SK-MEL-5 (cell line): ENCODE data around the gene CHD9. TPM values are rescaled to one million over a fixed set of nuclear protein-coding genes. Genes with fewer than 3 reads are reported as not detected.
A peak's percentile ranks its signal among the peaks of the same experiment; 100 is the strongest.
"Not testable (repeated sequence)": the region's sequence is repeated elsewhere in the genome, so short reads cannot be mapped to it uniquely, and the experiment has no call there.

ENCODE experiments used
- DNase-seq: peaks from one replicate; pipeline ENCODE4 v3.0.0-alpha.2; 2016; ENCODE audit warnings: low read depth, low spot score
- in situ Hi-C: cut with HindIII; loops from 2 replicates; pipeline ENCODE4 v1.10.0; 2016; ENCODE audit warnings: low sequenced_read_pairs, high pct_unique_total_duplicates, low pct_unique_long_range_greater_than_20kb
- total RNA-seq: library from RNA; depleted of rRNA; stranded (reverse); fragments of >200 nt; shearing (Covaris generic); gene quantifications from 2 replicates; pipeline ENCODE4 v1.2.3, GENCODE V29; 2014

CHD9 gene
- total RNA-seq, 1 experiment from 2014 or later: 20.3 TPM

- in situ Hi-C loops: no loop called here
- DNase-seq: no peak
These were observed 207.9 kb downstream of the CHD9 start for GRCh38 chr16:53262645-53263044.

- no peak for DNase-seq
- in situ Hi-C loops: no loop called here
These were observed 211.4 kb downstream of the CHD9 start for GRCh38 chr16:53266156-53266555.

DNA sequence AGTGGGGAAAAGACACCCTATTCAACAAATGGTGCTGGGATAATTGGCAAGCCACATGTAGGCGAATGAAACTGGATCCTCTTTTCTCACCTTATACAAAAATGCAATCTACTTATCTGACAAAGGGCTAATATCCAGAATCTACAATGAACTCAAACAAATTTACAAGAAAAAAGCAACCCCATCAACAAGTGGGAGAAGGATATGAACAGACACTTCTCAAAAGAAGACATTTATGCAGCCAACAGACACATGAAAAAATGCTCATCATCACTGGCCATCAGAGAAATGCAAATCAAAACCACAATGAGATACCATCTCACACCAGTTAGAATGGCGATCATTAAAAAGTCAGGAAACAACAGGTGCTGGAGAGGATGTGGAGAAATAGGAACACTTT is 223.7 kb downstream of the CHD9 start:
- DNase-seq, in situ Hi-C loops: not testable (repeated sequence)

DNA sequence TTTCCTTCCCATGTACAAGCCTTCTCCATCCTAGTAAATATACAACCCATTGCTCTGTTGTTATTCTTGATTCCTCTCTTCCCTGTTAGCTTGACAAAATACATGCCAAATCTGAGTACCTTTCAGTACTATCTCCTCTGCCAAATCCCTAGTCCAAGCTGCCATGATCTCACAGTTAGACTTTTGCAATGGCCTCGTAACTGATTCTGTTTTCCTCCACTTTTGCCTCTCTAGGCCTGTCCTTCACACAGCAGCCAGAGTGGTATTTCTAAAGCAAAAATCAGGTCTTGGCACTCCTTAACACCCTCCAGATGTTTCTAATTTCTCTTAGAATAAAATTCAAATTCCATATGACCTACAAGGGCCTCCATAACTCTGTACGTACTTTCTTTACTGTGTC is 226.5 kb downstream of the CHD9 start:
- no peak for DNase-seq
- in situ Hi-C loops: no loop called here

- in situ Hi-C loops: no loop called here
- DNase-seq: no peak
These were observed 227.1 kb downstream of the CHD9 start for GRCh38 chr16:53281859-53282258.

DNA sequence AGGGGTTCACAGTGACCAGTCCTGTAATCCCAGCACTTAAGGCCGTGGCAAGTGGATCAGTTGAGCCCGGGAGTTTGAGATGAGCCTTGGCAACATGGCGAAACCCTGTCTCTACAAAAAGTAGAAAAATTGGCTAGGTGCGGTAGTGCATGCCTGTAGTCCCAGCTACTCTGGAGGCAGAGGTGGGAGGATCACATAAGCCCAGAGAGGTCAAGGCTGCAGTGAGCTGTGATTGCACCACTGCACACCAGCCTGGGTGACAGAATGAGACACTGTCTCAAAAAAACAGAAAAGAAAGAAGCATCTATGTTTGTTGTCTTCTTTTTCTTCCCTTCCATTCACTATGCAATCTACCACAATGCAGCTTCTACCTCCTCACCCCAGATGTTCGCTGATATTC is 227.5 kb downstream of the CHD9 start:
- in situ Hi-C loops: no loop called here
- no peak for DNase-seq

DNA sequence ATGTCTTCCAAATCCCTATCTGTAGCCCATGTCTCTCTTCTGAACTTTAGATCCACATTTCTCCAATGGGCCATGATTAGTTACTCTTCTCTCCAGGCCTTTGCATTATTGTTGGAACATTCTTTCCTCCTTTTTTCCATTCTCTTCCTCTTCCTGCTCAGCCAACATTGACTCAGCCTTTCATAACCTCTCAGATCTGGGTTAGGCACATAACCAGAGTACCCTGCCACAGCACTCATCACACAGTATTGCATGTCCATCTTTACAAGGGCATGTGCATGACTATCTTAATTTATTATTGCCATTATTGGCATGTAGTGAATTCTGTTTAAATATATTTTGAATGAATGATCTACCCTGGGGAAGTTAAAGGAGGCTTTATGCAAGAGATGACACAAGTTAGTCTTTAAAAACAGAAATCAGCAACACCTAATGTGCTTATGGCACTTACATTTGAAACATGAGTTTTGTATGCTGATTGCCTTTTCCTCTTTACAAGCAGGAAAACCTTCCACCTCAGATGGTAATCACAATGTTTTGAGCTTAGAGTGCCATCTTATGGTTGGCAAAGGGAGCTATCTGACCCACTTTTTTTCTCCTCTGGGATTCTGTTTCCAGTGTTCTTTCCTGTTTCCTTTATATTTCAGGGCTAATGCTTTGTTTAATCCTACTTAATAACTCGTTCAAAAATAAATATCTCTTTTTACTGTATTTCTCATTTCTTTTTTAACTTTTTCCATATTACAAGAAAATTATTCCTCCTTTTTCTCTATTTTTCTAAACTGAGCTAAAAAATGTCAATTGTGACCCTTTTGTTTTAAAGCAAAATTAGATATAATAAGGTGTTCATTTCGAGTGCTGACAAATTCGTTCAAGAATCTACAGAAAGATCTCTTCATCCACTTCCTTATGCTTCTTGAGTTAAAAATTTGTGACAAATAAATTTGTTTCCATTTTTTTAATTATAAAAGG is 228.5 kb downstream of the CHD9 start:
- in situ Hi-C loops: no loop called here
- DNase-seq: peak; percentile 59

GRCh38 chr16:53285236-53285635 is 230.4 kb downstream of the CHD9 start:
- in situ Hi-C loops: no loop called here
- no peak for DNase-seq

DNA sequence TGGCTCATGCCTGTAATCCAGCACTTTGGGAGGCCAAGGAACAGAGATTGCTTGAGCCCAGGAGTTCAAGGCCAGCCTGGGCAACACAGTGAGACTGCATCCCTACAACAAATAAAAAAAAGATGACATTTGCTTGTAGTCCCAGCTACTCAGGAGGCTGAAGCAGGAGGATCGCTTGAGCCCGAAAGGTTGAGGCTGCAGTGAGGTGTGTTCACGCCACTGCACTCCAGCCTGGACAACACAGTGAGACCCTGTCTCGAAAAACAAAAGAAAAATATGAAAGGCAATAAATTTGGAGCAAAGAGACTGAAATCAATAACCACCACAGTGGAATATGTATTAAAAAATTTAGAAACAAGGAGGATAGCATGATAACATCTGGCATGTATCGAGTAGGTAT is 235.7 kb downstream of the CHD9 start:
- in situ Hi-C loops: no loop called here
- DNase-seq: no peak

DNA sequence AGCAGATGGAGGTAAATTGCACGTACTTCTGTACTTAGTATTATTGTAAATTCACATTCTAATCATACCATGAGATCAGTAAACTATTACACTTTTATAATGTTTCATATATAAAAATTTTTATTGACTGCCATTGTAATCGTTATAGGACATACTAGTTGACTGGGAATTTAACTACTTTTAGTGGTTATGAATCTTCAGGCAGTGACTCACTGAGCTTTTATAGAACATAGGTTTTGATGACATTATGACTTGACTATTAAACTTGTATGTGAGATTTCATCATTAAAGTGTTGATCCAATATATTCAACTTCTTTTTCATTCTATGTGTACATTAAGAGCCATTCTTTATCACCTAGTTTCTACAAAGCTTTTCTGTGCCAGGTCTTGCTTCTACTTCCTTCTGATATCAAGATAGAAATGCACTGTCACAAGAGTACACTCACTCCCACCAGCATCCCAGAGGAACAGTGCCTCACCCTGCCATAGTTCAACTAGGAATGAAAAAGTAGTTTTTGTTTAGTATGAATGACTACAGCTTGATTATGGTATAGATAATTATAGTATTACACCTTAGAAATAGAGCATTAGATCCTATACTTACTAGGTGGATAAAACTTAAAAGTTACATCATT is 237.1 kb downstream of the CHD9 start:
- no peak for DNase-seq
- in situ Hi-C loops: no loop called here

DNA sequence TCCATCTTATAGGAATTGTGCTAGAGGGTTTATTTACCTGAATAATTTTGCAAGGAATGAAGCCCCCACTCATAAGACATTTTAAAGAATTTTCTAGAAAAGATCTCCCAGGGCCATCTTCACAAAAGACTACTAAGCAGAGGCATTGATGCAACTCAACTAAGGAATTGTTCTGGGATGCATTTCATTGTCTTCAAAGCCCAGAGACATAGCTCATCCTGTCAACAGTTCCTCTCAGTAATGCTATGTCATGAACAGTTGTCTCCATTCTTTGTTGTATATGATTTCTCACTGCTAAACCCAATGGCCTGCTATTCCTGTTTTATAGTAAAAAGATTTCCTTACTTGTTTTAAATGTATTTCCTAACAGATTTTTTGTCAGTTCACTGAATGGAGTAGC is 242.7 kb downstream of the CHD9 start:
- in situ Hi-C loops: no loop called here
- no peak for DNase-seq

DNA sequence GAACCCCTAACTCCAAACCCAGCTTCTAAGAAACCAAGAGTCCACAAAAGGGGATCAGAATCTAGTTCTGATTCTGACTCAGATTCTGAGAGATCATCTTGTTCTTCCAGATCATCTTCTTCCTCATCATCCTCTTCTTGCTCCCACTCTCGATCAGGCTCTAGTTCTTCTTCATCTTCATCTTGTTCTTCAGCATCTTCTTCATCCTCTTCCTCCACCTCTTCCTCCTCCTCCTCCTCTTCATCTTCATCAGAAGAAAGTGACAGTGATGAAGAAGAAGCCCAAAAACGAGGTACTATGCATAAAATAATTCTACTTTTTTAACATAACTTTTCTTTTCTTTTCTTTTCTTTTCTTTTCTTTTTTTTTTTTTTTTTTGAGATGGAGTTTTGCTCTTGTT is 249.5 kb downstream of the CHD9 start:
- no peak for DNase-seq
- in situ Hi-C loops: no loop called here

- in situ Hi-C loops: no loop called here
- DNase-seq: no peak
These were observed 251.0 kb downstream of the CHD9 start for GRCh38 chr16:53305743-53306142.

DNA sequence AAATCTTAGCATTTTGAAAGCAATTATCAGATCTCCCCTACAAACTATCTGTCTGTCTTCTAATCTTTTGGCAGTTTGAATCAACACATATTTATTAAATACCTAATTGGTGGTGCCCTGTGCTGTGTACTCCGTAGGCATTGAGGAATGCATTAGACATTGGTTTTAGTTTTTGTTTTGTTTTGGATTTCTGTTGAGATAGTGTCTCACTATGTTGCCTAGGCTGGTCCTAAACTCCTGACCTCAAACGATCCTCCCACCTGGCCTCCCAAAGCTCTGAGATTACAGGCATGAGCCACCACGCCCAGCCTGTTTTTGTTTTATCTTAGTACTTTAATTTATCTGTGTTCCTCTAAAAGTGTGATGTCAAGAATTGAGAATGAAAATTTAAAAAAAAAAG is 254.7 kb downstream of the CHD9 start:
- no peak for DNase-seq
- in situ Hi-C loops: no loop called here

DNA sequence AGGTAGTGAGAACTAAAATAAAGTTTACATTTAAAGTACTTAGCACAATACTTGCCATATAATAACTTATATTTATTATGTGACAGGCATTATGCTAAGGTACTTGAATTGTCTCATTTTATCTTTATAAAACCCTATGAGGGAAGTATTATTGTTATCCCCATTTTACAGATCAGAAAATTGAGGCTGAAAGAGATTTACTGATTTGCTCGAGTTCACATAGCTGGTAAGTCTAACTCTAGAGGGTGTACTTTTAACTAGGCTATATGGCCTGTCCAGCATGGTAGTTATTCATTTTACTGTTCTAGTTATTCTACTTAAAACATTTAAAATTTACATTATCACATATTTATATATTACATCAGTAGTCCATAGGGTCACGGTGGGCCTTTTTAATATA is 266.2 kb downstream of the CHD9 start:
- in situ Hi-C loops: no loop called here
- no peak for DNase-seq

- DNase-seq: no peak
- in situ Hi-C loops: no loop called here
These were observed 269.1 kb downstream of the CHD9 start for GRCh38 chr16:53323924-53324323.

GRCh38 chr16:53330991-53331390 is 276.2 kb downstream of the CHD9 start:
- DNase-seq, in situ Hi-C loops: not testable (repeated sequence)

GRCh38 chr16:53334581-53334980 is 279.8 kb downstream of the CHD9 start:
- in situ Hi-C loops: no loop called here
- no peak for DNase-seq

GRCh38 chr16:53337294-53337693 is 282.5 kb downstream of the CHD9 start:
- DNase-seq: no peak
- in situ Hi-C loops: no loop called here
